Suprapubic skin (tissue), 4 donors: ENCODE results near the gene SNAPIN. TPM values are rescaled to one million over a fixed set of nuclear protein-coding genes. Genes with fewer than 3 reads are reported as not detected.

Experiments
- DNase-seq, 2 donors: peaks; one replicate each; pipeline ENCODE4 v3.0.0-alpha.2; 2019; ENCODE audit warnings: low spot score in 2 of 2
- H3K27ac ChIP-seq: fragments of 200-600 bp; sonication (generic); one replicate; pipeline ENCODE4 v1.5.1; 2019
- H3K27me3 ChIP-seq: fragments of 200-600 bp; sonication (generic); one replicate; pipeline ENCODE4 v1.5.1; 2019
- H3K36me3 ChIP-seq: fragments of 200-600 bp; sonication (generic); one replicate; pipeline ENCODE4 v1.5.1; 2019
- H3K4me1 ChIP-seq: fragments of 200-600 bp; sonication (generic); one replicate; pipeline ENCODE4 v1.5.1; 2019
- H3K4me3 ChIP-seq: fragments of 200-600 bp; sonication (generic); one replicate; pipeline ENCODE4 v1.5.1; 2019; ENCODE audit warnings: mild to moderate bottlenecking
- H3K9me3 ChIP-seq: fragments of 200-600 bp; sonication (generic); one replicate; pipeline ENCODE4 v1.5.1; 2019
- CTCF ChIP-seq, 2 donors: fragments of 200-600 bp in 1 of 2; fragments of 450-650 bp in 1 of 2; sonication (generic) in 1 of 2; IDR thresholded peaks; one replicate each; pipeline ENCODE4 v1.5.1; 2016 to 2019; ENCODE audit warnings: antibody characterized with exemption in 2 of 2, mild to moderate bottlenecking in 1 of 2, moderate library complexity in 1 of 2
- EP300 ChIP-seq: sonication (generic); formaldehyde crosslinking; IDR thresholded peaks from one replicate; pipeline ENCODE4 v1.6.1; 2017; ENCODE audit warnings: antibody characterized with exemption
- POLR2A ChIP-seq, 2 donors: fragments of 450-650 bp; IDR thresholded peaks; one replicate each; pipeline ENCODE4 v1.6.1; 2017; ENCODE audit warnings: antibody characterized with exemption in 2 of 2, mild to moderate bottlenecking in 2 of 2, moderate library complexity in 2 of 2
- POLR2AphosphoS5 ChIP-seq, 3 donors: sonication (generic); formaldehyde crosslinking; IDR thresholded peaks; one replicate each; pipeline ENCODE4 v1.6.1; 2017; ENCODE audit warnings: antibody characterized with exemption in 3 of 3
- WGBS: methylation state at CpG from one replicate; pipeline ENCODE4 v1.1.5; 2018; 5-methylcytosine and 5-hydroxymethylcytosine counted together
- total RNA-seq, 4 donors: library from RNA; depleted of rRNA; stranded (reverse); fragments of >200 nt; gene quantifications; one replicate each; pipeline ENCODE4 v1.1.0, GENCODE V29; 2016

SNAPIN gene
- total RNA-seq, 4 donors from 2014 or later: 33.6 to 41.1 (median 35.6) TPM

DNA sequence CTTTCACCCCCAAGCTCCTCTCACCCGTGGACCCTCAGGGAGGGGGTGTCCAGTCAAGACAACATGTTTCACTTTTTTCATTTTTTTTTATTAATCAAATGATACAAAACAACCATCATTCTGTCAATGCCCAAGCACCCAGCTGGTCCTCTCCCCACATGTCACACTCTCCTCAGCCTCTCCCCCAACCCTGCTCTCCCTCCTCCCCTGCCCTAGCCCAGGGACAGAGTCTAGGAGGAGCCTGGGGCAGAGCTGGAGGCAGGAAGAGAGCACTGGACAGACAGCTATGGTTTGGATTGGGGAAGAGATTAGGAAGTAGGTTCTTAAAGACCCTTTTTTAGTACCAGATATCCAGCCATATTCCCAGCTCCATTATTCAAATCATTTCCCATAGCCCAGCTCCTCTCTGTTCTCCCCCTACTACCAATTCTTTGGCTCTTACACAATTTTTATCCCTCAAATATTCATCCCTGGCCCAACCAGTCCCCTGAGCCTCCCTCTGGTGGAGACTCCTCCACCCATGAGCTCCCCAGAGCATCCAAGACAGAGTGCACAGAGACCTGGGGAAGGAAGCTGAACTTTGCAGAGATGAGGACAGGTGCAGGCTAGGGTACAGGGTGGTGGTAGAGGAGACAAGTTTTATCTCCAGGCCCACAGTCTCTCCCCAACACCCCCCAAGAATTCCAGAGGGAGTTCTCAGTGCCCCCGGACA is 44.2 kb upstream of the SNAPIN start:
- Histone ChIP-seq H3K4me3 (peak overlapping the region; percentile 41), H3K27ac (peak overlapping the region; percentile 88), H3K9me3 (no peaks in the 10 kb centered on the region), H3K27me3 (no peaks in the 10 kb centered on the region), H3K36me3 (no peaks in the 10 kb centered on the region), H3K4me1 (peaks cover 75% of the 10 kb centered on the region)
- WGBS: 40% methylated on average over 2 of the region's 2 CpGs
- TF ChIP-seq CTCF (IDR thresholded peaks at IDR 0.05): no peak
- no peak for TF ChIP-seq EP300
- no peak for TF ChIP-seq POLR2AphosphoS5 (IDR thresholded peaks at IDR 0.05)
- TF ChIP-seq POLR2A (IDR thresholded peaks at IDR 0.05): no peak
- DNase-seq: no peak

DNA sequence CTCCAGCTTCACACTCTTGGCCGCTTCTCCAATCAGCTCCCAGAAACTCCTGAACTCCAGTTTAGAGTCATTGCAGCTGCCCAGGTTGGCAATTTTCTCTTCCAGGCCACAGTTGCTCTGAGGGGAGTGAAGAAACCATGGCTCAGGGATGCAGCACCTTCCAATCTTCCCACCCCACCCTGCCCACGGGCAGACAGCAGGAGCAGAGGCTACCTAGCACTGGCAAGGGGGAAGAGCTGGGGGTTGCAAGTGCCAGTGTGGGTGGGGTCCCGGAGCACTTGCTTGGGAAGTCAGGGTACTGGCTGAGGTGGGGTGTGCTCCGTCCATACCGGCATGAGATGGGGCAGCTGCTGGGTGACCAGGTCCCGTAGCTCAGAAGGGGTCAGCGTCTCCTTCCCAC is 43.6 kb upstream of the SNAPIN start:
- TF ChIP-seq CTCF (IDR thresholded peaks at IDR 0.05) (no peak), POLR2AphosphoS5 (IDR thresholded peaks at IDR 0.05) (no peak), EP300 (no peak), POLR2A (IDR thresholded peaks at IDR 0.05) (no peak)
- no peak for DNase-seq
- 72% methylated on average over 7 of the region's 7 CpGs for WGBS
- Histone ChIP-seq H3K9me3 (no peaks in the 10 kb centered on the region), H3K4me3 (peak overlapping the region; percentile 41), H3K27ac (peak overlapping the region; percentile 88), H3K4me1 (peaks cover 70% of the 10 kb centered on the region), H3K27me3 (no peaks in the 10 kb centered on the region), H3K36me3 (no peaks in the 10 kb centered on the region)

- H3K4me3 ChIP-seq: peak overlapping the region; percentile 41
- DNase-seq: peak in 1 of 2 donors; percentile 73
- no peaks in the 10 kb centered on the region for H3K36me3 ChIP-seq
- H3K9me3 ChIP-seq: no peaks in the 10 kb centered on the region
- peak overlapping the region; percentile 88 for H3K27ac ChIP-seq
- WGBS: no CpG with 5 or more reads among the region's 2 CpGs
- H3K27me3 ChIP-seq: no peaks in the 10 kb centered on the region
- H3K4me1 ChIP-seq: peaks cover 65% of the 10 kb centered on the region
- TF ChIP-seq CTCF (IDR thresholded peaks at IDR 0.05) (no peak), EP300 (no peak), POLR2AphosphoS5 (IDR thresholded peaks at IDR 0.05) (no peak), POLR2A (IDR thresholded peaks at IDR 0.05) (no peak)
These were observed 43.1 kb upstream of the SNAPIN start for GRCh38 chr1:153615406-153615805.

- peak in 1 of 2 donors; percentile 86 for DNase-seq
- Histone ChIP-seq H3K36me3 (no peaks in the 10 kb centered on the region), H3K27me3 (no peaks in the 10 kb centered on the region), H3K27ac (peak within 1 kb of the TSS; percentile 88), H3K9me3 (no peaks in the 10 kb centered on the region), H3K4me3 (peak within 1 kb of the TSS; percentile 41), H3K4me1 (peaks cover 55% of the 10 kb centered on the region)
- 37% methylated on average over 10 of the region's 10 CpGs for WGBS
- TF ChIP-seq POLR2A (IDR thresholded peaks at IDR 0.05): no peak
- TF ChIP-seq POLR2AphosphoS5 (IDR thresholded peaks at IDR 0.05): no peak
- TF ChIP-seq CTCF (IDR thresholded peaks at IDR 0.05): no peak
- no peak for TF ChIP-seq EP300
These were observed 42.2 kb upstream of the SNAPIN start, which contains the start of gene S100A14 for GRCh38 chr1:153616144-153616916. Gene S100A14, minus strand, starts transcription at chr1:153616325. Its CDS starts 467 bp downstream, at chr1:153615858.

- H3K9me3 ChIP-seq: no peaks in the 10 kb centered on the region
- no peaks in the 10 kb centered on the region for H3K36me3 ChIP-seq
- WGBS: 44% methylated on average over 5 of the region's 5 CpGs
- TF ChIP-seq EP300 (no peak), CTCF (IDR thresholded peaks at IDR 0.05) (no peak), POLR2A (IDR thresholded peaks at IDR 0.05) (no peak), POLR2AphosphoS5 (IDR thresholded peaks at IDR 0.05) (no peak)
- peak overlapping the region; percentile 88 for H3K27ac ChIP-seq
- no peak overlapping the region for H3K4me3 ChIP-seq
- DNase-seq: peak in 1 of 2 donors; percentile 72
- H3K4me1 ChIP-seq: peaks cover 52% of the 10 kb centered on the region
- no peaks in the 10 kb centered on the region for H3K27me3 ChIP-seq
These were observed 41.6 kb upstream of the SNAPIN start for GRCh38 chr1:153616917-153617311.
